GM19467 (cell line): ENCODE results near the gene RPE65.
"Not testable (repeated sequence)": the region's sequence is repeated elsewhere in the genome, so short reads cannot be mapped to it uniquely, and the experiment has no call there.

Experiments used
- ATAC-seq: cut with Tn5 transposase; IDR thresholded peaks from one replicate; pipeline ENCODE4 v1.9.1; 2021; ENCODE audit warnings: mild to moderate bottlenecking, moderate library complexity; ENCODE audit not compliant: unreplicated experiment

The RPE65 gene

GRCh38 chr1:68454534-68454933, 4.8 kb upstream of the RPE65 start:
- ATAC-seq = no peak

DNA sequence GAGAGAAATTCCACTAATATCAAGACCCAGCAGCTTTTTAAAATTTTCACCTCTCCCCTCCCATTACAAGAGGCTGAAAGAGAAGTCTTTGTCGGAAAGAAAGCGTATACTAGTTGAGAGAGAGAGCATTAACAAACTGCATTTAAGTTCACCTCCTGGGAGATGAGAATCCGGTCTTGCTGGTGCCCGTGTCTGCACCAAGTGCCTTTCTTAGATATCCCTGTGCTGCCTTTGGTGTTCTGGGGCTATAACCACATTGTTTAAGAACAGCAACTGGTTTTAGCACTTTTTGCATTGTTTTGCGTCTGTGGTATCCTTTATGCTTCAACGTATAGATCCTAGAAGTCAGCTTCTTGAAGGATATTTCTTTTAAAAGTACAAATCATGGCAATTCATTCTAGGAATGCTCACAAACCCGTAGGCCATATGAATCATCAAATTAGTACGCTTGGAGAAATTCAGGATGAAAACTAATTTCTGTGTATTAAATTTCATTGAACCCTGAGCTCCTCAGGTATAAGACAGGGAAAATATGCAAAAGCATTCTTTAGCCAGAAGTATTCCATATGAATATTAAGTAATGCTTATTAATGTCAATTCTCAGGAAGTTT, 3.4 kb upstream of the RPE65 start:
- no peak for ATAC-seq

DNA sequence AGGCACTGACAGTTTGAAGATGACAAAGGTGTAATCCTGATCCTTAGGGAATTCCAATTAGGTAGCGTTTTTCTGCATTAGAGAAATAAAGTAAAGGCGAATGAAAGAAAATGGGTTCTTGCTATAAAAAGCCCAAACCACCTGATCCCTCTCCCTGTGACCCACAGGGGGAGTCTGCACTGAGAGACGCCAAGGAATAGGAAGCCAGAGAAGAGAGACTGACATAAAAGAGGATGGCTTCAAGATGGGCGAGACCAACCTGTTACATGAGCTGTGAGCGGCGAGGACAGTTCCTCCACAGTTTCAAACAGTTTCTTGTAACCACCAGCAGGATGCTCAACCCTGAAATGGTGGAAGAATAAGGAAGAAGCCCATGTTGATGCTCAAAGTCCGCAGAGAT, 1.4 kb downstream of the RPE65 start:
- no peak for ATAC-seq

- ATAC-seq = no peak
These were observed 4.0 kb downstream of the RPE65 start for GRCh38 chr1:68445709-68446108.

GRCh38 chr1:68442822-68443556, 6.8 kb downstream of the RPE65 start:
- ATAC-seq = peak; percentile 84

GRCh38 chr1:68442006-68442405, 7.7 kb downstream of the RPE65 start:
- no peak for ATAC-seq

DNA sequence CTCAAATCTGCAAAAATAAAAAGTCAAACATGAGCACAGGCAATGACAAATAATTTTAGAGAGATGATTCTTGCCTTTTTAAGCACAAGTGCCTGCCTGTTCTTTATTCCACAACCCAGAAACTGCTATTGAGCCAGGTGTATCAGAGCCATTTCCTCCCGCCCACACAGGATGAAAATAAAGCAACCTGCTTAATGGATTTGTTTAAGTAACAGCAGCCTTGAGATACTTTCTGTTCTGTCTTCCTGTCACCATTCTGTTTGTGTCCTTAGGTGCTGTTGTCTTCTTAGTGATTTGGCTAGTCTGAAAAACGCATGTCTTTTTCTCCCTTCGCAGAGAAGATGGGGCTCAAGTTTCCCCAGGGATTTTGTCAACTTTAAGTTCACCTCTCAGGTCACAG, 11.4 kb downstream of the RPE65 start:
- no peak for ATAC-seq

DNA sequence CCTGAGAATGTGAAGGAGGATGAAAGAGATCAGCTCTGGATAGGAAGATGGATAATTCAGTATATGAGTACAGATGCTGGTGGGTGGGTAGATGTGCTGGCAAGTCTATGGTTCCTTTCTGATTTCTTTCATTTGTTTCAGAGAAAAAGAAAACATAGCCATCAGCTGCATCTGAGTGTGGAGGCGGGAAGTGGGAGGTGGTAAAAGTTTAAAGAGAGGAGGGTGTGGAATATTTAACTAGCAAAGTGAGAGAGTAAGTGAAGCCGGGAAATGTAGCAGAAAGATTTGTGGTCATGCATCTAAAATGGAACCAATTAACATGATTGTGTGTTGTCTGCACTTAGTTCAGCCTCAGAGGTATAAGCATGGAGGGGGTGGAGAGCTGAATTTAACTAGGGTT, 16.4 kb downstream of the RPE65 start:
- ATAC-seq = no peak

DNA sequence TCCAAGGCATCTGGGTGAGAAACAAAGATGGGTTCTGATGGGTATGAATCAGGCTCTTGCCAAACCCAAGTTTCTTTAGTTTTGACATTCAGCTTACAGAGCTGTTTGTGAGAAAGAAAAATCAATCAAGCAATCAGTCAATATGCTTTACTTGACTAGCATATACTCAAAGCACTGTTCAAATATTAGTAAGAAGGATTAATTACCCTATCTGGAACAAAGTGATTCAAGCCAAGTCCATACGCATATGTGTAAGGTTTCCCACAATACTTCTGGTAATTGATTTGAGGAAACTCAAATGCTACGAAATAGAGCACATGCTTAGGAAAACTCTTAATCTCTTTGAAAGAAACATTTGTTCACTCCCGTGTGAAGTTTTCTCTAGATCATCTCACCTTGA, 18.7 kb downstream of the RPE65 start:
- no peak for ATAC-seq

DNA sequence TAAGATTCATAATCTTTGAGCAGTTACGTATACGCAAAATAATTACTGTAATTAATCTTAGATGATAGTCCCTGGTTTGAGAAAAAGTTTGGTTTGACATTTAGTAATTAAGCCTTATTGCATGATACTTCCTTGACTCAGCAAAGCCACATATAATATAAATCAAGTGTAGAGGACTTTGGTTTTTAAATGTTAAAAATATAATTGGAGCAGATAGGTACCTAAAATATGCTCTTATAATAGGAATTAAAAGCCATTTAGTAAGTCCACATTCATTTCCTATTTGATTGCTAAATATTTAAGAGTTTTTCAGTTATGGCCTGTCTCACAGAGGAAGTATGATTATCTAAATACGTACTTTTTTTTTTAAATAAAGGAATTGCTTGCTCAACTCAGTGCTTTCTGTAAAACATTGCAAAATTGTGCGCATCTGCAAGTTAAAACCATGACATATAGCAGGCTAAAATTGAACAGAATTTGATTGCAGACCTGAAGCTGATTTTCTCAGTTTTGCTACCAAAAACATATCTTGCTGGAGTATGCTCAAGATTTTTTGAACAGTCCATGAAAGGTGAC, 20.4 kb downstream of the RPE65 start:
- ATAC-seq = no peak

DNA sequence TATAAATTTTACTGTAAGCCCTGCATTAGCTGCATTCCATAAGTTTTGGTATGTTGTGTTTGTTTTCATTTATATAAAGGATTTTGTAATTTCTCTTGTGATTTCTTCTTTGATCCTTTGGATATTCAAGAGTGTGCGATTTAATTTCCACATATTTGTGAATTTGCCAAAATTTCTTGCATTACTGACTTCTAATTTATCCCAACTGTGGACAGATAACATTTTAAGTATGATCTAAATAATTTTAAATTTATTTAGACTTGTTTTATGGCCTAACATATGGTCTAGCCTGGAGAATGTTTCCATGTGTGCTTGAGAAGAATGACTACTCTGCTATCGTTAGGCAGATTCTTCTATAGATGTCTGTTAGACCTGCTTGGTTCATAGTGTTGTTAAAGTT, 23.2 kb downstream of the RPE65 start:
- no peak for ATAC-seq

- ATAC-seq = no peak
These were observed 28.4 kb downstream of the RPE65 start for GRCh38 chr1:68421350-68421749.

GRCh38 chr1:68409426-68409825, 40.3 kb downstream of the RPE65 start:
- no peak for ATAC-seq

- ATAC-seq = no peak
These were observed 48.2 kb downstream of the RPE65 start for GRCh38 chr1:68401506-68401905.

- not testable (repeated sequence) for ATAC-seq
These were observed 54.2 kb downstream of the RPE65 start for GRCh38 chr1:68395575-68395974.

GRCh38 chr1:68392474-68392873, 57.3 kb downstream of the RPE65 start:
- not testable (repeated sequence) for ATAC-seq

- not testable (repeated sequence) for ATAC-seq
These were observed 63.8 kb downstream of the RPE65 start for GRCh38 chr1:68385798-68386524.

DNA sequence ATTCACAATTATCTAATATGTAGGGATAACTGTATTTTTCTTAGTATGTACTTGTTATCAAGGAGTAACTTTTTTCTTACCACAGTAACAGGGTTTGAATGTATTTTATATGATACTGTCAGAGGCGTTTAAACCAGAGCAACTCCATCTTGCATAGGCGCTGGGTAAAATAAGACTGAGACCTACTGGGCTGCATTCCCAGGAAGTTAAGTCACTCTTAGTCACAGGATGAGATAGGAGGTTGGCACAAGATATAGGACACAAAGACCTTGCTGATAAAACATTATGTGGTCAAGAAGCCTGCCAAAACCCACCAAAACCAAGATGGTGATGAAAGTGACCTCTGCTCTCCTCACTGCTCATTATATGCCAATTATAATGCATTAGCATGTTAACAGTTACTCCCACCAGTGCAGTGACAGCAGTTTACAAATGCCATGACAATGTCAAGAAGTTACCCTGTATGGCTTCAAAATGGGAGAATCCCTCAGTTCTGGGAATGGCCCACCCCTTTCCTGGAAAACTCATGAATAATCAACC, 64.8 kb downstream of the RPE65 start:
- ATAC-seq = no peak

GRCh38 chr1:68384321-68384813, 65.4 kb downstream of the RPE65 start:
- no peak for ATAC-seq

GRCh38 chr1:68383092-68383491, 66.7 kb downstream of the RPE65 start:
- ATAC-seq = no peak

GRCh38 chr1:68379085-68379478, 70.7 kb downstream of the RPE65 start:
- ATAC-seq = no peak
